Right renal cortex interstitium (tissue), 3 donors: Measurements from ENCODE around the gene MAN2A1. TPM values are rescaled to one million over a fixed set of nuclear protein-coding genes. Genes with fewer than 3 reads are reported as not detected.

Experiments
- DNase-seq, 3 donors: peaks; one replicate each; pipeline ENCODE4 v3.0.0-alpha.2; 2013; ENCODE audit warnings: low read depth in 3 of 3, low spot score in 2 of 3
- polyA plus RNA-seq, 3 donors: library from polyadenylated mRNA; unstranded; fragments of 120-200 nt; gene quantifications; one replicate each; pipeline ENCODE4 v1.2.1, GENCODE V29; 2013; ENCODE audit not compliant: insufficient read length in 3 of 3

Gene MAN2A1
- polyA plus RNA-seq, 3 donors, result 76.0 to 79.1 (median 76.1) TPM

DNA sequence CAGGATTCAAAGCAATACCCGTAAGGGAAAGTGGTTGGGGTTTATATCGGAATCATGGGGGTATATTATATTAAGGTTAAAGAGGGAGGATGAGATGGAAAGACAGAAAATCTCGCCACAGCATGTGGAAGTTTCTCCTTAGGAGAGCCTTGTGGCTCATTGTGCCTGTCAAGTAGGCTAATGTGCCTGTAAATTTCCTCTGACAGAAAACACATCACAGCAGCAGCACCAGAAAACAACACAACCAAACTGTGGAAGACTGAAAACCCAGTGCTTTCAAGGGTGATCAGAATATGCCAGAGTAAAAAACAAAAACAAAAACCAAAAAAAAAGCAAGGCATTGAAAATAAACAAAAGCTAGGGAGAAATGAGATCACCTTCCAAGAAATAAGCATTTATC lies 11.3 kb upstream of the MAN2A1 start:
- no peak for DNase-seq

DNA sequence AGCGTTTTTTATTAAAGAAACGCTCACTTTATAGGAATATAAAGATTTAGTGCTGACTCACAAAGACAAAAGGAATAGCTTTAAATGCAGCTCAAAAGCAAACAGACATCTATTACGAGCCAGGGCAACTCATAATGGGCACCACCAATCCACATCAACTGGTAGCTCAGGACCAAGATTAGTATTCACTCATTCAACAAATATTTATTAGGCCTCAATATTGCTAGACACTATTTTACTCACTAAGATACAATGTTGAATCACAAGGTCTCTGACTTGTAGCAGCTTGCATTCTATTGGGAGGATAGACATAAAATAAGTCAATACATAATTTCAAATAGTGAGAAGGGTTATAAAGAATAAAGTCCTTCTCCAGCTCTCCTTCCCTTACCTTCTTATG lies 8.0 kb upstream of the MAN2A1 start:
- no peak for DNase-seq

DNA sequence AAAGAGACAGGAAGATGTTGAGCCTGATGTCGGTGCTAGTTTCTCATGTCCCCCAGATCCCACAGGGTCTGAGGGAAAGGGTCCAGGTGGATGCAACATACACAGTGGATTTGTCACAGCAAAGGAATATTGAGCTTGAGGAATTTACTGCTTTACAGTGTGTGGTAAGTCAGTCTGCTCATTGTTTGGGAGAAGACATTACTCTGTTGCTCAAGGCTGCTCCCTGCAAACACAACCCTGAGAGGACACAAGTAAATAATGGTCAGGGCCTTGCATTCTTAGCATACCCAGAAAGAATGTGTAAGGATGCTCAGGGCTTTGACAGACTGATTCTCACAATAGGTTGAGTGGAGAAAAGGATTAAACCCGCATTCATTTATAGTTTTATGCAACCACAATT lies 7.3 kb upstream of the MAN2A1 start:
- no peak for DNase-seq

GRCh38 chr5:109685916-109686315 lies 3.8 kb upstream of the MAN2A1 start:
- DNase-seq, result no peak

DNA sequence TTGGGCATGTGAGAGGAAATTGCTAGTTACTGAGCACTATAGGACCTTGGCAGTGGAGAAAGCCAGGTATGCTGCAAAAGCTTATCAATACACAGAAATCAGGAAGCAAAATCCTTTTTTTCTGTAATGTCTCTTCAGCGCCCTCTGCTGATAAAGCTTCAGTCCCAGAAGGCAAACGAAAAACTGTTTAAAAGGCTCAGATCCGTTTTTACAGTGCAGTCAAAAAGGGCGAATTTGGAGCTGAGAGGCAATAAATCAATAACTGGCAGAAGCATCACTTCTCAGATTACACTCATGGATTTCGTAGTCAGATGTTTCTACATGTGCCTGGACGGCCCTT lies 1.1 kb upstream of the MAN2A1 start:
- DNase-seq, result no peak

- peak; percentile 75 to 84 (median 80) for DNase-seq
Observed at GRCh38 chr5:109688970-109689739, 572 bp upstream of the MAN2A1 start.

DNA sequence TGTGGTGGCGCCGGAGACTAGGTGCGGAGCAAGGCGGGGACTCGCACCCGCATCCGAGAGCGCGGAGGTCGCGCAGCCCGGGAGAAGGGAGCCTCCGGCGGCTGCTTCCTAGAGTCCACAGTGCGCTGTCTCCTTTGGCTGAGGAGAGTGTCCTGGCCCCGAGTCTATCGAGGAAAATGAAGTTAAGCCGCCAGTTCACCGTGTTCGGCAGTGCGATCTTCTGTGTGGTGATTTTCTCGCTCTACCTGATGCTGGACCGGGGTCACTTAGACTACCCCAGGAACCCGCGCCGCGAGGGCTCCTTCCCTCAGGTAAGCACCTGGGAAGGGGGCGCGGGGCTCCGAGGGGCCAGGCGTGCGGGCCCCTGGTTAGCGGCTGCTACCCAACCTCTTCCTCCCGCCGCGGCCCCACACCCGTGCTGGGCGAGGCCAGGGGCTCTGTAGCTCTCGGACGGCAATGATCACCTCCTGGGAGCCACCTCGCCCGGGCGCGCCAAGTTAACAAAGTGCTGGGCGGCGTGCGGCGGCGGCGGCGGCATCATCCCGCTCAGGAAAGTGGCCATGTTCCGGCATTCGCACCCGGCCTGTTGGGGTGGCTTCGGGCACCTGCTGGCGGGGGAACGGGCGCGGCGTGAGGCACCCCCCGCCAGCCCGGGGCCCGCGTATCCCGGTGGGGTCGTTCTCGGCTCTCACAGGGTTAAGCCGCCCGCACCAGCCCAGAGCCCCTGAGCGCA lies 681 bp downstream of the MAN2A1 start:
- DNase-seq, result peak; percentile 23 to 42 (median 29)

DNA sequence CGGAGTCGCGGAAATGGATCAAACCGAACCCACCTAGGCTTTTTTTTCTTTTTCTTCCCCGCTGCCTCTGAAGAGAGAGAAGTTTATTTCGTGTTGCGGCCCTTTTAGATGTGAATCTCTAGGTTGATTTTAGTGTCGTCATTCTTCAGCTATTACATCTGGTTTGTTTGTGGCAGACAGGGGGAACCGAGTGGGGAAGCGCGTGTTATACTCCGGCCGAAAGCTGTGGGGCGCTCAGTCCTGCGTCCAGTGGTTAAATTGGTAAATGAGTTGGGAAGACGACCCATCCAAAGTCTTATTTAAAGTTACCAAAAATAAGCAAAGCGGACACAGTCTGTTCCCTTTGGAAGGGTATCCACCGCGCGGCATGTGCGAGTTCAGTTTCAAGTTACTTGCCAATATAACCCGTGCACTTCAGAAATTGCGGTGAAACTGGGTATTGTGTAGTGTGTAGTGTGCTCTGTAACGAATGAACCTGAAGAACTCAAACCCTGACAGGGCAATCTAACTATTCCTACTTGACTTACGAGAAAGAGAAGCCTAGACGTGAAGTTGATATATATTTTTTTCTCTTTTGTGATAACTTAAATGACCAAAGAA lies 1.3 kb downstream of the MAN2A1 start:
- DNase-seq, result peak; percentile 60 to 72 (median 71)

GRCh38 chr5:109691996-109692395 lies 2.3 kb downstream of the MAN2A1 start:
- DNase-seq, result no peak

DNA sequence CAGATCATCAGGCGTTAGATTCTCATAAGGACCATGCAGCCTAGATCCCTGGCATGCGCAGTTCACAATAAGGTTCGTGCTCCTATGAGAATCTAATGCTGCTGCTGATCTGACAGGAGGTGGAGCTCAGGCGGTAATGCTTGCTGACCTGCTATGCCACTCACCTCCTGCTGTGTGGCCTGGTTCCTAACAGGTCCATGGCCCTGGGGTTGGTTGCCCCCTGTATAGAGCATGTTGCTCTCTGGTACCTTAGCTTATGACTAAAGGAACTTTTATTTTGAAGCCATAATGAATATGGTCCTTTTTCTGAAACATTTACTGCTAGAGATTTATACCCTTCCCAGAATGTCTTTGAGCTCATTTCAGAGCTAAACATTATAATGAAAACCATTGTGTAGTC lies 3.1 kb downstream of the MAN2A1 start:
- no peak for DNase-seq

GRCh38 chr5:109693535-109694400 lies 4.0 kb downstream of the MAN2A1 start:
- no peak for DNase-seq

DNA sequence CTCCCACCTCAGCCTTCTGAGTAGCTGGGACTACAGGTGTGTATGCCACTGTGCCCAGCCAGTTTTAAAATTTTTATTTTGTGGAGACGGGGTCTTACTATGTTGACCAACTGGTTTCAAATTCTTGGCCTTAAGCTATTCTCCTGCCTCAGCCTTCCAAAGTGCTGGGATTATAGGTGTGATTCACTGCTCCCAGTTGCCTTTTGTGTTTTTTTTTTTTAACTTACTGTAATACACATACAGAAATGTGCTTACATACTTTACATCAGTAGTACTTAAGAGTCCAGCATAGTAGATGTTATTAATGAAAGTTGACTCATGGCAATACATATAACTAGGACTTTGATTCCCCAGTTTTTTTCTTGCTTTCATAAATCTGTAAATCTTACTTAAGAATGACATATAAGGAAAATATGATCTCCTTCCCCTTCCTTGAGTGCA lies 4.7 kb downstream of the MAN2A1 start:
- DNase-seq, result no peak

DNA sequence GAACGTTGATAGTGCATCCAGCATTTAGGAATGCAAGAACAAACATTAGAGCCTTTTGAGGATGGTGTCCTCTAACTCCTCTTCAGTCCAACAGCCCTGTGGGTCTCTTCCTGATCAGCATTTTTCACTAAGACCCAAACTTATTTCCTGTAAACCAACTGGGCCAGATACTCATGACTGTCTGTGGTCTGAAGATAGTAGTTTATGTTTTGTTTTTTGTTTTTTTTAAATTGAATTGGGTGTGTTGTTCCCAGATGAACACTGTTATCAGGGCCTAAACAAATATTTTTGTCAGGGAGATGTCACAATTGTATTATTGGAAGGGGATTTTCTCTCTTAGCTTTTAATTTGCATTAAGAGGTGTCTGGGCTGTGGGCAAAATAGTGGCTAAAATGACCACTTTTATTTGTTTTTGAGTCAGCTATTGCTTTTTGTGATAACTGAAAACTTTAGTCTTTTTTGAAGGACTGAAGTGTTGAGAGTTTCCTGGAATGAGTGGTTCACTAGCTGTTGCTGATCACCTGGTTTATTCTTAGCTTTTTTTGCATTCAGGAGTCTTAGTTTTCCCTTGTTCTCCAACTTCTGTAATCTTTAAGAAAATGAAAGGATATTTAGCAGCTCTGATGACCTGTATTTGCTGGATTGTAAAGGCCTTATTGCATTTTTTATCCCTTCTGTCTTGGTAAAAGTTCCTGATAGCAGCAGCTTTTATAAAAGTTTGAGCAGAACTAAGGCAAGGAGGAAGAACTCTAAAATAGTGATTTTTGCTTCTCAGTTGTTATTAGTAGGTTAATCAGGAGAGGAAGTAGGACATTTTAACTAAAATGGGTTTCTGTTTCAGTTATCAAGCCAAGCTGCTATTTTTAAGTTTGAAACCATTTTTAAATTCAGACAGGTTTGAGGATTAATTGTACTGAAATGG lies 5.5 kb downstream of the MAN2A1 start:
- DNase-seq, result no peak

GRCh38 chr5:109697339-109697738 lies 7.6 kb downstream of the MAN2A1 start:
- no peak for DNase-seq

DNA sequence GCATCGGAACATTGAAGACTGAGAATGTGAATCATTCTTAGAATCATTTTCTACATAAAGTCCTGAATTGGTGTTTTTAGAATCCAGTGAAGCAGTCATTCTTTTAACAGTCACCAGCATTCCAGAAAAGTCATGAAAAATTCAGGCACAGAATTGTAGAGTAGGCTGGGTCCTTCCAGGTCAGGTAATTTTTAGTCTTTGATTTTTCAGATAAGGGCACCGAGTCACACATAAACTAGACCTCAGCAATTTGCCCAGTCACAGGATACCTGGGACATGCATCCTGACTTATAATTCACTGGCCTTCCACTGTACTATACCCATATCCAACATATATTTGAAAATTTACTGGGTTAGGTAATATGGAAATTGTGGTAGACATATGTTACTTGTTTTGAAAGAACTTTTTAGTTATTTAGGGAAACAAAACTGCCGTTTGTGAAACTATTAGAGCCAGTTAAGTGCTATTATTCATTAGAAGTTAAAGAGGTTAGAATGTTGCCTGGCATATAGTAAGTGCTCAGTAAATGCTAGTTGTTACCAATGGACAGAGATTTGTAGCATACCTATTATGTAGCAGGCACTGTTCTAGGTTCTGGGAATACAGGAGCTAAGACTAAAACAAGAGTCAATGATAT lies 10.9 kb downstream of the MAN2A1 start:
- DNase-seq, result no peak

DNA sequence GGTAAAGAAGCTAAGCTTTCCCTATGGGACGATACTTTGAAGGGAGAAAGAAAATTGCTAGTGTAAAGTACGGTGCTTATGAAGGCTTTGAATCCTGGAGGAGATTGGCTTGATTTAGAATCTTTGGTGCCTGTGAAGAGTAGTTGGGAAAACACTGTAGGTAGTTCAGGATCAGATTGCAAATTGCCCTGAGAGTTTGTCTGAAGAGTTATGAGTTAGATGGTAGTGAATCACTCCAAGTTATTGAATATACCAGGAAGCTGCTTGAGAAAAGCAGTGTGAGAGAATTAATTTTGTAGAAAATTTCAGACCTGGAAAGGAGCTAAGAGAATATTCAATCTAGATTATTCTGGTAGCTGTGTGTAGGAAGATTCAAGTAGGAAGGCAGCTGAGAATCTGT lies 11.5 kb downstream of the MAN2A1 start:
- no peak for DNase-seq

- no peak for DNase-seq
Observed at GRCh38 chr5:109701792-109702191, 12.1 kb downstream of the MAN2A1 start.

DNA sequence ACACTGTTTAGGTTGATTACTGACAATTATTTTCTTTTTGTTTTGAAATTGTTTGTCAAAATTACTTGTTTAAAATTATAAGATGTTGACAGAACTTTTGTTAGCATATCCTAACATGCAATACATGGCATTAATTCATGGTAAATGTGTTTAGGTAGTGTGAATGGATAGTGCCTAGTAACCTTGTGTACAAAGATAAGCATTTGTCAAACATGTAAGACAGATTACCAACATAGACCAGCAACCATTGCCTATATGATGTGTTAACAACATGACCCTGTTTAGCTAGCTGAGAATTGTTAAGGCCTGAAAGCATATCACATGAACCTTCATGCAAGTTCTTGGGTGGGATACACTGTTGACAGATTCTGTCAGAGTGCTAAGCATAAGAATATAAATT lies 13.4 kb downstream of the MAN2A1 start:
- DNase-seq, result no peak

DNA sequence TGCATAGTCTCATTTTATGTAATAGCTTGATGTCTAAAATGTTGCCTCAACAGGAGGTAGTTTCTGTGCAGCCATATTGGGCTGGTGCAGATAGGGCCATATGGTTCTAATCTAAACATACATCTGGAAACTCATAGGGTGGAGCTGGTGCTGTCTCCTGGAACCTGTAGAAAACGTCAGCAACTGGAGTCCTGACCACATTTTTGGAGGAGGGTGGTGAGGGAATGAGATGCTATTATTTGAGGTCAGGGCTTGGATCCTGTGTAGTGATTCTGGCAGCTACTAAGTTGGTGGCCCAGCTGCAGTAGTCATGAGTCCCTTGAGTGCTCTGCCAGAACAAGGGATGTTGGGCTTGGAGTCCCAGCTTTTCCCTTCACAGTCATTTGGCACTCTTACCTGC lies 14.1 kb downstream of the MAN2A1 start:
- DNase-seq, result no peak
